H1 (cell line): Measurements from ENCODE around the gene COA1. TPM values are rescaled to one million over a fixed set of nuclear protein-coding genes. Genes with fewer than 3 reads are reported as not detected.

Experiments
- CTCF ChIA-PET: fragments of 300-600 bp; sonication (Branson Sonifier 250); formaldehyde crosslinking; loops from one replicate; lab custom pipeline; 2021; ENCODE audit not compliant: partially characterized antibody; lab: Charles Lee
- POLR2A ChIA-PET: fragments of 300-600 bp; sonication (Branson Sonifier 250); formaldehyde crosslinking; loops from one replicate; lab custom pipeline; 2021; ENCODE audit warnings: inconsistent platforms; ENCODE audit not compliant: partially characterized antibody; lab: Charles Lee
- DNase-seq, 2 experiments: peaks; one replicate each; pipeline versions ENCODE4 v3.0.0 to v3.0.0-alpha.2; 2010 to 2022; ENCODE audit warnings: low spot score in 2 of 2, low read depth in 1 of 2, mixed read lengths in 1 of 2
- FAIRE-seq: peaks from 2 replicates; lab custom pipeline; 2011; peaks lifted over from hg19 to GRCh38; lab: Jason Lieb, UNC
- H2AFZ ChIP-seq: 2 replicates; pipeline ENCODE4 v1.8.1; 2012; ENCODE audit warnings: low read length, inconsistent platforms
- H2AK5ac ChIP-seq: 2 replicates; pipeline ENCODE4 v1.6.1; 2013; ENCODE audit warnings: low read depth, low read length
- H2BK120ac ChIP-seq: replicated peaks from 2 replicates; pipeline ENCODE3; 2013; ENCODE audit warnings: low read depth, low read length, inconsistent platforms
- H2BK12ac ChIP-seq: 2 replicates; pipeline ENCODE4 v1.6.1; 2013; ENCODE audit warnings: low read depth, low read length
- H2BK15ac ChIP-seq: 2 replicates; pipeline ENCODE4 v1.6.1; 2013; ENCODE audit warnings: low read length
- H2BK20ac ChIP-seq: 2 replicates; pipeline ENCODE4 v1.6.1; 2013; ENCODE audit warnings: low read length
- H2BK5ac ChIP-seq: 2 replicates; pipeline ENCODE4 v1.6.1; 2013; ENCODE audit warnings: low read depth, low read length
- H3K14ac ChIP-seq: 2 replicates; pipeline ENCODE4 v1.6.1; 2013; ENCODE audit warnings: inconsistent platforms; ENCODE audit not compliant: insufficient read length
- H3K18ac ChIP-seq: 2 replicates; pipeline ENCODE4 v1.6.1; 2013; ENCODE audit warnings: low read length; ENCODE audit errors: extremely low read depth
- H3K23ac ChIP-seq: 2 replicates; pipeline ENCODE4 v1.6.1; 2013; ENCODE audit warnings: inconsistent platforms; ENCODE audit not compliant: insufficient read length
- H3K23me2 ChIP-seq: 2 replicates; pipeline ENCODE4 v1.6.1; 2013; ENCODE audit warnings: low read depth, low read length
- H3K27ac ChIP-seq: 2 replicates; pipeline ENCODE4 v1.6.1; 2011; ENCODE audit warnings: low read depth, low read length, inconsistent platforms
- H3K27me3 ChIP-seq, 4 experiments: replicated peaks in 1 of 4; 1 replicate in 1 of 4; 2 replicates in 3 of 4; pipeline versions ENCODE4 v1.6.1 to v1.8.1; 2011 to 2013; ENCODE audit warnings: low read length in 3 of 4, mild to moderate bottlenecking in 3 of 4, inconsistent platforms in 2 of 4, mixed read lengths in 2 of 4, moderate library complexity in 1 of 4; ENCODE audit not compliant: control insufficient read depth in 3 of 4, insufficient read depth in 3 of 4; ENCODE audit errors: extremely low read depth in 1 of 4
- H3K36me3 ChIP-seq, 4 experiments: 2 replicates each; pipeline versions ENCODE4 v1.6.1 to v1.8.1; 2011 to 2013; ENCODE audit warnings: mild to moderate bottlenecking in 4 of 4, low read length in 3 of 4, moderate library complexity in 2 of 4, control low read depth in 1 of 4, inconsistent platforms in 1 of 4; ENCODE audit not compliant: insufficient read depth in 4 of 4, control insufficient read depth in 2 of 4
- H3K4ac ChIP-seq: replicated peaks from 2 replicates; pipeline ENCODE3; 2013; ENCODE audit warnings: low read length, low read depth, mixed read lengths, inconsistent platforms; ENCODE audit not compliant: insufficient read length
- H3K4me1 ChIP-seq, 4 experiments: replicated peaks in 1 of 4; 1 replicate in 1 of 4; 2 replicates in 3 of 4; pipeline versions ENCODE4 v1.6.1 to v1.8.1; 2011 to 2013; ENCODE audit warnings: low read length in 3 of 4, inconsistent platforms in 2 of 4, mixed read lengths in 1 of 4; ENCODE audit not compliant: insufficient read depth in 4 of 4, control insufficient read depth in 3 of 4
- H3K4me2 ChIP-seq, 2 experiments: 2 replicates each; pipeline versions ENCODE4 v1.6.1 to v1.8.1; 2011 to 2013; ENCODE audit warnings: low read depth in 2 of 2, low read length in 2 of 2, control low read depth in 1 of 2, inconsistent platforms in 1 of 2, mild to moderate bottlenecking in 1 of 2; ENCODE audit not compliant: insufficient read depth in 1 of 2
- H3K4me3 ChIP-seq, 4 experiments: fragments of 200-600, 300-600 bp in 1 of 4; sonication (generic), shearing (Covaris generic), sonication (Bioruptor Twin) in 1 of 4; 2 replicates each; pipeline versions ENCODE4 v1.5.1 to v1.8.1; 2011 to 2016; ENCODE audit warnings: low read length in 4 of 4, low read depth in 3 of 4, control low read depth in 2 of 4, inconsistent platforms in 2 of 4, mild to moderate bottlenecking in 2 of 4, mixed read lengths in 1 of 4, moderate library complexity in 1 of 4; ENCODE audit not compliant: insufficient read depth in 2 of 4; ENCODE audit errors: extremely low read depth in 1 of 4
- H3K56ac ChIP-seq: replicated peaks from 2 replicates; pipeline ENCODE3; 2013; ENCODE audit warnings: low read depth, mild to moderate bottlenecking, mixed read lengths, low read length, inconsistent platforms; ENCODE audit not compliant: insufficient read length
- H3K79me1 ChIP-seq: 2 replicates; pipeline ENCODE4 v1.6.1; 2013; ENCODE audit warnings: low read depth, low read length, control low read depth
- H3K79me2 ChIP-seq, 2 experiments: 2 replicates each; pipeline versions ENCODE4 v1.6.1 to v1.8.1; 2012 to 2013; ENCODE audit warnings: low read length in 2 of 2, mild to moderate bottlenecking in 2 of 2, inconsistent platforms in 1 of 2; ENCODE audit not compliant: insufficient read depth in 2 of 2, control insufficient read depth in 1 of 2
- H3K9ac ChIP-seq, 4 experiments: replicated peaks in 1 of 4; 1 replicate in 1 of 4; 2 replicates in 3 of 4; pipeline versions ENCODE4 v1.6.1 to v1.8.1; 2011 to 2013; ENCODE audit warnings: low read depth in 3 of 4, low read length in 3 of 4, control low read depth in 2 of 4, mild to moderate bottlenecking in 2 of 4, moderate library complexity in 2 of 4, inconsistent platforms in 1 of 4; ENCODE audit errors: extremely low read depth in 1 of 4
- H3K9me3 ChIP-seq, 2 experiments: 2 replicates each; pipeline versions ENCODE4 v1.6.1 to v1.8.1; 2012 to 2013; ENCODE audit warnings: mild to moderate bottlenecking in 2 of 2, moderate library complexity in 2 of 2, control low read depth in 1 of 2, inconsistent platforms in 1 of 2, low read depth in 1 of 2, low read length in 1 of 2, mixed read lengths in 1 of 2; ENCODE audit not compliant: insufficient read depth in 2 of 2
- H4K20me1 ChIP-seq, 2 experiments: replicated peaks in 1 of 2; 2 replicates each; pipeline versions ENCODE3 to v1.8.1; 2011 to 2013; ENCODE audit warnings: inconsistent platforms in 2 of 2, low read length in 2 of 2, mild to moderate bottlenecking in 1 of 2; ENCODE audit not compliant: insufficient read depth in 2 of 2, control insufficient read depth in 1 of 2
- H4K5ac ChIP-seq: 2 replicates; pipeline ENCODE4 v1.6.1; 2013; ENCODE audit warnings: low read length, low read depth, mixed read lengths, inconsistent platforms; ENCODE audit not compliant: insufficient read length
- H4K8ac ChIP-seq: 2 replicates; pipeline ENCODE4 v1.8.0; 2013; ENCODE audit warnings: mild to moderate bottlenecking, moderate library complexity, low read length, inconsistent platforms; ENCODE audit not compliant: insufficient read depth; ENCODE audit errors: extremely low read depth
- H4K91ac ChIP-seq: replicated peaks from 2 replicates; pipeline ENCODE3; 2013; ENCODE audit warnings: low read length, mixed read lengths, inconsistent platforms; ENCODE audit not compliant: insufficient read length
- GTF2F1 ChIP-seq: IDR thresholded peaks from 2 replicates; pipeline ENCODE4 v1.6.1; 2012; ENCODE audit warnings: low read depth, low read length, improper control_type of control experiment, borderline replicate concordance
- JUND ChIP-seq: IDR thresholded peaks from 2 replicates; pipeline ENCODE4 v1.6.1; 2011; ENCODE audit warnings: mild to moderate bottlenecking, improper control_type of control experiment, low read length
- NANOG ChIP-seq: IDR thresholded peaks from 2 replicates; pipeline ENCODE4 v1.6.1; 2011; ENCODE audit warnings: low read length, low read depth, mild to moderate bottlenecking, inconsistent platforms; ENCODE audit not compliant: insufficient read depth, poor library complexity, severe bottlenecking
- RAD21 ChIP-seq, 2 experiments: IDR thresholded peaks in 1 of 2; conservative IDR thresholded peaks in 1 of 2; 2 replicates each; pipeline ENCODE4 v1.6.1; 2011; ENCODE audit warnings: low read depth in 2 of 2, low read length in 2 of 2, improper control_type of control experiment in 1 of 2, inconsistent platforms in 1 of 2, mild to moderate bottlenecking in 1 of 2, moderate library complexity in 1 of 2
- RXRA ChIP-seq: IDR thresholded peaks from 2 replicates; pipeline ENCODE4 v1.6.1; 2011; ENCODE audit warnings: low read depth, mild to moderate bottlenecking, low read length, moderate library complexity; ENCODE audit not compliant: insufficient read depth
- WGBS, 2 experiments: shearing (Covaris generic) in 1 of 2; methylation state at CpG; one replicate each; pipeline versions ENCODE4 v1.1.6 to v1.1.7; 2013 to 2015; ENCODE audit warnings: low lambda C conversion rate in 2 of 2, mixed read lengths in 2 of 2, inconsistent platforms in 1 of 2, low coverage in 1 of 2, missing lambda C conversion rate in 1 of 2; ENCODE audit not compliant: insufficient replicate concordance in 2 of 2, insufficient coverage in 1 of 2, insufficient read length in 1 of 2; ENCODE audit errors: extremely low coverage in 1 of 2, missing lambda C conversion rate in 1 of 2; 5-methylcytosine and 5-hydroxymethylcytosine counted together
- polyA plus RNA-seq, 7 experiments: library from polyadenylated mRNA; depleted of rRNA in 3 of 7; stranded (reverse) in 5 of 7; unstranded in 2 of 7; fragments of >200 nt in 5 of 7; fragments of 200-250 nt in 2 of 7; gene quantifications; 1 replicate in 5 of 7; 2 replicates in 1 of 7; 4 replicates in 1 of 7; pipeline versions ENCODE4 v1.2.1 to v1.2.3, GENCODE V29; 2011 to 2013; ENCODE audit warnings: missing spikeins in 2 of 7, mixed read lengths in 2 of 7
- total RNA-seq: library from RNA; stranded (reverse); fragmentation: NEBNext Ultra II Directional; extraction: Animal tissue kit (Norgen Biotek cat#: 25700); gene quantifications from 2 replicates; pipeline ENCODE4 v1.2.1, GENCODE V29; 2021
- TF ChIP-seq, protein P1 (sequence below): IDR thresholded peaks from 2 replicates; pipeline ENCODE4 v1.6.1; 2012; ENCODE audit warnings: low read length, inconsistent platforms
- TF ChIP-seq, protein P2 (sequence below): IDR thresholded peaks from 2 replicates; pipeline ENCODE4 v1.6.1; 2011; ENCODE audit warnings: low read depth, mild to moderate bottlenecking, low read length; ENCODE audit not compliant: insufficient read depth

COA1 gene
- total and polyA plus RNA-seq, 2 of the 8 experiments (the other 6 are each of a cell fraction or from before 2014, with no cell fraction given), result 98.6 to 143 TPM

DNA sequence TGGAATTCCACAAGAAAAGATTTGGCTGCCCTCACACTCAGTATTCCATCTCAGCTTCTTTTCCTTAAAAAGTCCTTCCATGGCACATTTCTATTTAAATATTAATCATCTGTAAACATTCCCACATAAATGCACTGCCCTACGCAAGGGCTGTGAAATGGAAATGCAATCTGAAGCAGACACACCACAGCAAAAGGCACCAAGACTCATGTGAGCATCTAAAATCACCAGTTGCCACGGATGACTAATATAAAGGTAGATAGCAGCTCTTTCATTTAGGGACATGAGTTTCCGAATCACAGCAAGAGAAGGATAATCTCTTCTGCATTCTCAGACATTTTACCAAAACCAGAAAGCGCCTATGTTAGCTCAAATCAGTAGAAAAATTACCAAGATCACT is 31.6 kb downstream of the COA1 start:
- TF ChIP-seq JUND, result no peak
- TF ChIP-seq GTF2F1, result no peak
- TF ChIP-seq, protein P1, sequence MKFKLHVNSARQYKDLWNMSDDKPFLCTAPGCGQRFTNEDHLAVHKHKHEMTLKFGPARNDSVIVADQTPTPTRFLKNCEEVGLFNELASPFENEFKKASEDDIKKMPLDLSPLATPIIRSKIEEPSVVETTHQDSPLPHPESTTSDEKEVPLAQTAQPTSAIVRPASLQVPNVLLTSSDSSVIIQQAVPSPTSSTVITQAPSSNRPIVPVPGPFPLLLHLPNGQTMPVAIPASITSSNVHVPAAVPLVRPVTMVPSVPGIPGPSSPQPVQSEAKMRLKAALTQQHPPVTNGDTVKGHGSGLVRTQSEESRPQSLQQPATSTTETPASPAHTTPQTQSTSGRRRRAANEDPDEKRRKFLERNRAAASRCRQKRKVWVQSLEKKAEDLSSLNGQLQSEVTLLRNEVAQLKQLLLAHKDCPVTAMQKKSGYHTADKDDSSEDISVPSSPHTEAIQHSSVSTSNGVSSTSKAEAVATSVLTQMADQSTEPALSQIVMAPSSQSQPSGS, result no peak
- no peak for TF ChIP-seq RAD21 (IDR thresholded peaks at IDR 0.05 in 1 of 2, conservative IDR thresholded peaks at IDR 0.05 in 1 of 2; ENCODE audit: low read depth in 2 of 2, low read length in 2 of 2)
- TF ChIP-seq, protein P2, sequence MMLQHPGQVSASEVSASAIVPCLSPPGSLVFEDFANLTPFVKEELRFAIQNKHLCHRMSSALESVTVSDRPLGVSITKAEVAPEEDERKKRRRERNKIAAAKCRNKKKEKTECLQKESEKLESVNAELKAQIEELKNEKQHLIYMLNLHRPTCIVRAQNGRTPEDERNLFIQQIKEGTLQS, result no peak
- no peak for TF ChIP-seq RXRA
- TF ChIP-seq NANOG, result no peak
- Histone ChIP-seq H3K56ac (no peak overlapping the region), H3K27ac (no peak overlapping the region), H3K27me3 (no peaks in the 10 kb centered on the region), H2BK12ac (no peak overlapping the region), H2BK20ac (no peak overlapping the region), H3K36me3 (no peaks in the 10 kb centered on the region), H2AK5ac (no peak overlapping the region), H3K18ac (no peak overlapping the region), H4K8ac (no peak overlapping the region), H4K5ac (no peak overlapping the region), H2BK5ac (no peak overlapping the region), H4K91ac (no peak overlapping the region), H3K4ac (no peak overlapping the region), H4K20me1 (peaks cover 1 to 15% of the 10 kb centered on the region in 2 experiments), H3K4me3 (no peak overlapping the region), H3K9ac (no peak overlapping the region), H3K9me3 (no peaks in the 10 kb centered on the region), H3K79me1 (peaks cover 3% of the 10 kb centered on the region), H2BK120ac (no peak overlapping the region), H3K4me1 (peaks cover 0 to 5% (median 0%) of the 10 kb centered on the region in 4 experiments; a peak in 2 of 7 replicates), H2AFZ (no peak overlapping the region), H3K79me2 (peaks cover 16 to 85% of the 10 kb centered on the region in 2 experiments), H3K4me2 (no peak overlapping the region), H3K14ac (no peak overlapping the region), H3K23me2 (no peaks in the 10 kb centered on the region), H3K23ac (no peak overlapping the region), H2BK15ac (no peak overlapping the region)
- CTCF ChIA-PET, result interaction anchor here (0.6 to 4.3 kb wide), 6 partner anchors 9 to 243 kb away, joined by 3 to 46 read pairs (median 6); partner anchors contain the start of gene STK17A
- DNase-seq (no peak), FAIRE-seq (no peak)
- POLR2A ChIA-PET, result interaction anchor here (1.3 kb wide), 1 partner anchor 113 kb away, joined by 3 read pairs; no protein-coding TSS in a partner anchor
- 84% methylated on average over 4 of the region's 4 CpGs; no CpG with 5 or more reads in 1 of the 2 experiments for WGBS, 2 experiments
